Measurements from ENCODE around the gene EMX1.

Gene EMX1

DNA sequence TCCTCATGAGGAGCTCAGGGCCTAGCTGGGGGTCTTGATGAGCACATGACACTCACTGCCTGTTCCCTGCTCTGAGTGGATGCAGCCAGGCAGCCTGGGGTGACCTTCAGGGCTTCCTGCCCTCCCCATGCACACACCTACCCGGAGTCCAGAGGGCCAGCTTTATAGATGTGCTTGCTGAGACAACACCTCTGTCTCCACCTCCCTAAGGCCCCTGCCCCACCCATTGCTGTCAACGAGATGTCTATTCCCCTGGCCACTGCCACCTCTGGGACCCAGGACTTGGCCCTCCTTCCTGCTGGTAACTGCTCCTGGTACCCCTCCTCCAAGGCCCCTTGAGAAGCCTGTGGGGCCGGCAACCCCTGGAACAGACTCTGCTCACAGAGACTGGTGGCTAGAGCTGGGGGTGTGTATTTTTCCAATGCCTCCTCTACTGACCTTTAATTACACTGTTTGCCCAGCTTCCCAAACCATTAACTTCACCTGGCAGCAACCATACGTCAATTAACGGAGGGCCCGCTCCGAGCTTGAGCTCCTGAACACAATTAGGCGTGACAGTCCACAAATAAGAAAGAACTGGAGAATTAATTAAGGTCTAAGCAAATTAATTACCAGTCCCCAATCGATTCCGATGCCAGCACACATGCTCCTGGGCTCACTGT, 66.3 kb downstream of the EMX1 start:
- no peak for DNase-seq

- DNase-seq, result no peak
Measured at GRCh38 chr2:72984172-72984671, 66.9 kb downstream of the EMX1 start.

Measured in CD4-positive, alpha-beta T cell treated with Interleukin-1 beta for 1 hour (primary cell).